Heart right ventricle (tissue), 16 donors: Measurements from ENCODE around the gene GNGT2. TPM values are rescaled to one million over a fixed set of nuclear protein-coding genes. Genes with fewer than 3 reads are reported as not detected.

Experiments
- ATAC-seq, 8 donors: fragments of 200-7000 bp; cut with Tn5 transposase; one replicate each; pipeline ENCODE4 v1.9.1; 2020; ENCODE audit warnings: mild to moderate bottlenecking in 8 of 8, moderate library complexity in 8 of 8, moderate number of reproducible peaks in 1 of 8
- DNase-seq, 2 donors: peaks; one replicate each; pipeline ENCODE4 v3.0.0-alpha.2; 2020
- H3K27ac ChIP-seq, 10 donors: fragments of 200-600 bp; sonication (generic) in 2 of 10; one replicate each; pipeline versions ENCODE4 v1.5.0 to v1.8.0; 2020 to 2022; ENCODE audit warnings: mild to moderate bottlenecking in 3 of 10
- H3K27me3 ChIP-seq, 7 donors: fragments of 200-600 bp; one replicate each; pipeline ENCODE4 v1.8.0; 2021 to 2022; ENCODE audit warnings: mild to moderate bottlenecking in 2 of 7
- H3K36me3 ChIP-seq, 9 donors: fragments of 200-600 bp; sonication (generic) in 1 of 9; one replicate each; pipeline versions ENCODE4 v1.5.0 to v1.8.0; 2020 to 2022; ENCODE audit warnings: mild to moderate bottlenecking in 2 of 9
- H3K4me1 ChIP-seq, 9 donors: fragments of 200-600 bp; sonication (generic) in 1 of 9; one replicate each; pipeline versions ENCODE4 v1.5.0 to v1.8.0; 2020 to 2022; ENCODE audit warnings: mild to moderate bottlenecking in 4 of 9
- H3K4me3 ChIP-seq, 10 donors: fragments of 200-600 bp; sonication (generic) in 2 of 10; one replicate each; pipeline versions ENCODE4 v1.5.0 to v1.8.0; 2020 to 2022; ENCODE audit warnings: mild to moderate bottlenecking in 7 of 10, moderate library complexity in 2 of 10
- H3K9me3 ChIP-seq, 11 donors: fragments of 200-600 bp in 10 of 11; sonication (generic) in 2 of 11; one replicate each; pipeline versions ENCODE4 v1.5.0 to v1.8.0; 2013 to 2022; ENCODE audit warnings: mild to moderate bottlenecking in 2 of 11, control low read depth in 1 of 11, moderate library complexity in 1 of 11
- CTCF ChIP-seq, 9 donors: fragments of 200-600 bp; sonication (generic) in 2 of 9; IDR thresholded peaks; one replicate each; pipeline versions ENCODE4 v1.5.0 to v1.8.0; 2021 to 2022; ENCODE audit warnings: antibody characterized with exemption in 9 of 9, mild to moderate bottlenecking in 5 of 9, moderate library complexity in 1 of 9
- WGBS, 2 donors: extraction: QIAGEN DNeasy Blood & Tissue Kit; methylation state at CpG; one replicate each; pipeline ENCODE4 v1.1.7; 2013; ENCODE audit warnings: inconsistent platforms in 1 of 2; 5-methylcytosine and 5-hydroxymethylcytosine counted together
- intact Hi-C, 10 donors: fragments of 100-400 bp; cut with DNase I; formaldehyde crosslinking; loops; one replicate each; pipeline versions ENCODE4 v1.11.1 to v1.14.2; 2022
- polyA plus RNA-seq, 2 donors: library from polyadenylated mRNA; stranded (reverse); fragments of 200-250 nt; gene quantifications; one replicate each; pipeline ENCODE4 v1.2.3, GENCODE V29; 2013
- total RNA-seq, 10 donors: library from RNA; stranded (reverse); fragmentation: NEBNext Ultra II Directional in 3 of 10; extraction: Animal tissue kit (Norgen Biotek cat#: 25700) in 3 of 10; gene quantifications; one replicate each; pipeline versions ENCODE4 v1.2.1 to v1.2.4, GENCODE V29; 2021 to 2023
- donor health status: Arrhythmogenic right ventricular cardiomyopathy.
- donor health status: ischemic (EF 13 %, LVEDD 7.1; RV severe dilation, severe dysfunction).
- donor health status: healthy with polysubstance abuse.
- donor health status: DM: no; HTN: yes; CAD: no.
- donor health status: DM: no; HTN: no; CAD: no.
- donor health status: ischemic (EF 25% LVEDD 6.9; RV normal size, moderate dysfunction).
- donor health status: ischemic (EF 25% LVEDD 5.7; RV mildly dilated, moderate dysfunction).
- donor health status: healthy.
- donor health status: DM: yes; HTN: yes; CAD: no.
- donor health status: Ischemic cardiomyopathy.
- donor health status: ischemic (EF 35%, LVEDD 5.7; RV mildly dilated, moderate dysfunction).
- donor health status: nonischemic (EF 11% LVEDD 7.7; RV severe dilation, severe dysfunction).
- donor health status: DM: yes; HTN: yes; CAD: no.
- donor health status: PGD.
- donor health status: ischemic (EF 29% LVEDD 5.4; RV normal size, mild dysfunction).
- donor health status: nonischemic (EF 23%, LVEDD 6.1; RV moderate dilation, normal function).

The GNGT2 gene
- total and polyA plus RNA-seq, 12 donors: 0.32 to 4.6 (median 1.7) TPM; not detected in 1

GRCh38 chr17:49247944-49248343 lies 37.6 kb upstream of the GNGT2 start:
- Histone ChIP-seq H3K27me3 (no peaks in the 10 kb centered on the region), H3K36me3 (no peaks in the 10 kb centered on the region), H3K9me3 (no peaks in the 10 kb centered on the region), H3K27ac (no peak overlapping the region), H3K4me3 (no peak overlapping the region), H3K4me1 (peaks cover 6 to 19% (median 9%) of the 10 kb centered on the region in 9 donors)
- WGBS, 2 donors: 87 to 89% methylated on average over 7 of the region's 7 CpGs
- intact Hi-C loops: no loop called here
- no peak for TF ChIP-seq CTCF (IDR thresholded peaks at IDR 0.05)
- no peak for DNase-seq
- ATAC-seq: no peak

- no peak for TF ChIP-seq CTCF (IDR thresholded peaks at IDR 0.05)
These were observed 34.5 kb upstream of the GNGT2 start for GRCh38 chr17:49244839-49245238.

GRCh38 chr17:49242813-49243212 lies 32.4 kb upstream of the GNGT2 start:
- Histone ChIP-seq H3K27me3 (no peaks in the 10 kb centered on the region), H3K36me3 (no peaks in the 10 kb centered on the region), H3K9me3 (no peaks in the 10 kb centered on the region), H3K4me3 (no peak overlapping the region), H3K27ac (no peak overlapping the region), H3K4me1 (no peaks in the 10 kb centered on the region)
- no peak for TF ChIP-seq CTCF (IDR thresholded peaks at IDR 0.05)
- DNase-seq (no peak), ATAC-seq (no peak)
- intact Hi-C loops: no loop called here
- 93 to 99% methylated on average over 5 of the region's 5 CpGs for WGBS, 2 donors

More at GRCh38 chr17:49244839-49245238, 34.5 kb upstream of the GNGT2 start:
- ATAC-seq (no peak), DNase-seq (no peak)
- H3K27me3 ChIP-seq: no peaks in the 10 kb centered on the region
- H3K4me1 ChIP-seq: peaks cover 4 to 12% (median 9%) of the 10 kb centered on the region in 9 donors
- intact Hi-C loops: no loop called here
- no peaks in the 10 kb centered on the region for H3K36me3 ChIP-seq
- WGBS, 2 donors: 91 to 93% methylated on average over 4 of the region's 4 CpGs
- H3K9me3 ChIP-seq: no peaks in the 10 kb centered on the region
- H3K4me3 ChIP-seq: no peak overlapping the region
- H3K27ac ChIP-seq: no peak overlapping the region

GRCh38 chr17:49241692-49242397 lies 31.5 kb upstream of the GNGT2 start:
- no peaks in the 10 kb centered on the region for H3K9me3 ChIP-seq
- no peak overlapping the region for H3K27ac ChIP-seq
- ATAC-seq (no peak), DNase-seq (no peak)
- 78 to 83% methylated on average over 9 of the region's 9 CpGs for WGBS, 2 donors
- TF ChIP-seq CTCF (IDR thresholded peaks at IDR 0.05): no peak
- H3K4me1 ChIP-seq: peaks cover 0 to 4% (median 0%) of the 10 kb centered on the region in 9 donors
- no peaks in the 10 kb centered on the region for H3K27me3 ChIP-seq
- intact Hi-C loops: no loop called here
- no peak overlapping the region for H3K4me3 ChIP-seq
- no peaks in the 10 kb centered on the region for H3K36me3 ChIP-seq
